GM18511 (cell line): ENCODE measurements around the gene SLC6A16.
"Not testable (repeated sequence)": the region's sequence is repeated elsewhere in the genome, so short reads cannot be mapped to it uniquely, and the experiment has no call there.

Experiments used
- ATAC-seq: cut with Tn5 transposase; IDR thresholded peaks from one replicate; pipeline ENCODE4 v1.9.1; 2021; ENCODE audit warnings: mild to moderate bottlenecking, moderate library complexity; ENCODE audit not compliant: unreplicated experiment

SLC6A16 gene

DNA sequence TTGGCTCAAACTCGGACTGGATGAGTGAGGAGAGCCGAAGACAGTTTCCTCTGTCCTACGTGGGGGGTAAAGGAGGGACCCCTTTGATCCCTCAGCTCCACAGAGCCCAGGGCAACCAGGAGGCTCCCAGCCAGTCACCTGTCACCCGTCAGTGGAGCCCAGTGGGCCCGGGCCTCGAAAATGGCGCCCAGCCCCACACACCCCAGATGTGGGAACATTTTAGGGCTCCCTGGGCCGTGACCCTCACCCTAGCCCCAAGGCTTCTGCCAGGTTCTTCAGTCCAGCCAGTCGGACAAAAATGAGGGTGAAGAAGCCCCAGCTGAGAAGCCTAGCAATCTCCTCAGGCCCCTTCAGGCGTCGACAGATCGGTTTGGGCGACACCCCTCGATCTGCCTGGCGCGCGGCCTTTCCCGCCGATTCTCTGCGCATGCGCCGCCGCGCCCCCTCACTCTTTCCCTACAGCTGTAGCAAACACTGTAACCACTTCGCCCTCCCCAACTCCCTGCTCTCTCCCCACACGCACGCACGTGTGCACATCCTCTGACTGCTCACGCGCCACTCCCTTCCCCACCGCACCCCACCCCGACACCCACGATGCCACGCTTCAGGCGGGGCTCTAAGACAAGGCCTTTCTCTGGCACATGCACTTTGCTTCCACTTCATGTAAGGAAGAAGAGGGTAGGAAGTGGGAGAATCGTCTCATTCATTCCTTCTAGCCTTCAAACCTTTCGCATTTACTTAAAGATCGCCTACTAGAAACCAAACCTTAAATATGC, at the start of gene SLC6A16:
SLC6A16 (minus strand) TSS at position 391 of the 776 bp plus-strand sequence. CDS start 13,844 bp downstream, outside the sequence.
- no peak for ATAC-seq

DNA sequence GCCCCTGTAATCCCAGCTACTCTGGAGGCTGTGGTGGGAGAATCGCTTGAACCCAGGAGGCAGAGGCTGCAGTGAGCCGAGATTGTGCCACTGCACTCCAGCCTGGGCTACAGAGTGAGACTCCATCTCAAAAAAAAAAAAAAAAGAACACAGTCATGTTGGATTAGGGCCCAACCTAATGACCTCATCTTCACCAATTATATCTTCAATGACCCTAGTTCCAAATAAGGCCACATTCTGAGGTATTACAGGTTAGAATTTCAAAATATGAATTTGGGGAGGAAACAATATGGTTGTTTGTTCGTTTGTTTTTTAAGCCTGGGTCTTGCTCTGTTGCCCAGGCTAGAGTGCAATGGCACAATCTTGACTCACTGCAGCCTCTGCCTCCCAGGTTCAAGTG, 48.2 kb upstream of the SLC6A16 start:
- ATAC-seq: not testable (repeated sequence)

DNA sequence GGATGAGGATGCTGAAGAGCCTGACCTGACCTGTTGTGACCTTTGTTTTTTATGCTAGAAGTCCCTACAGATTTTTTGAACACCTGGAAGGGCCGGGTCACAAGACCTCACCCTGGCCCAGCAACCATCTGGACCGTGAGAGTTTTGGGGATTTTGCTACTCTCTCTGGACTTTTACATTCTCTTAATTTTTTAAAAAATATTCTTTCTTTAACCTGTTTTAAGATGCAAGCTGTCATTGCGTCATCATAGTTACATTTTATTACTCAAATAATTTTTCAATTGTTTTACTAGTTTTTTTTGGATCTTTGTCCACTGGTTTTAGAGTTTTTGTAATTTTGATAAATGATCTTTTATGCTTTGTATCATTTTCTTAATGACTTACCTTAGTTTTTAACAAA, 46.2 kb upstream of the SLC6A16 start:
- no peak for ATAC-seq

DNA sequence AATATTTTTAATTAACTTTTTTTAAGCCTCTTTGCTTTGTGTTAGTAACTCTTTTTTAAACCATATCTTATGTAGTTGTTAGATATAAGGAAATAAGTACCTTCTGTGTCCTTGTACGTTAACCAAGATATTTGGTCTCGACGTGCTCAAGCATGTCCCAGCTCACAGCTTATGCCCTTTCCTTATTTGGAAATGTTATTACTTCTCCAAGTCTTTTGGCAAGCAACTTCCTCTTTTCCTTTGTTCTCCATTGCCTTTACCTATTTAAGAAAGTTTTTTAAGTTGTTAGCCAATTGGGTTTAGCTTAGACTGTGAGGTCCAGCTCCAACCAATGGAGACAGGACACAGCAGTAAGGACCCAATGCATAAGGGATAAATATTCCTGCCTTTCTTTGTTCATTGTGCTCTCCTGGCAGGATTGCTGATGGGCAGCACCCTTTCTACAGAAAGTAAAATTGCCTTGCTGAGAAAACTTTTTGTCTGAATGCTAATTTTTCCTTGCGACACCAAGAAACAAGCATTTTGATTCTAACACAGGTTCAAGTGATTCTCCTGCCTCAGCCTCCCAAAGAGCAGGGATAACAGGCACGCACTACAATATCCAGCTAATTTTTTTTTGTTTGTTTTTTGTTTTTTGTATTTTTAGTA, 43.8 kb upstream of the SLC6A16 start:
- ATAC-seq: no peak

DNA sequence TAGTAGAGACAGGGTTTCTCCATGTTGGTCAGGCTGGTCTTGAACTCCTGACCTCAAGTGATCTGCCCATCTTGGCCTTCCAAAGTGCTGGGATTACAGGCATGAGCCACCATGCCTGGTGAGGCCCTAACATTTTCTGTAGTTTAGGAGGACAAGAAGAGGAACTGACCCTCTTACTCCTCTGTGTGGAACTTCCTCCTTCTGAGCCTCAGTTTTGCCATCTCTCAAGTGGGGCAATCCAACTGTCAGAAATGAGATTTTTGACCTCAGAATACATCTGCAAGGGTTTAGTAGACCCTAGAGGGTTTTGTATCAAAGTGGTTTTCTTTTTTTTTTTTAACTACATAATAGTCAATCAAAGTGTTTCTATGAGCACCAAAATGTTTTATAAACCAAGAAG, 41.1 kb upstream of the SLC6A16 start:
- no peak for ATAC-seq

DNA sequence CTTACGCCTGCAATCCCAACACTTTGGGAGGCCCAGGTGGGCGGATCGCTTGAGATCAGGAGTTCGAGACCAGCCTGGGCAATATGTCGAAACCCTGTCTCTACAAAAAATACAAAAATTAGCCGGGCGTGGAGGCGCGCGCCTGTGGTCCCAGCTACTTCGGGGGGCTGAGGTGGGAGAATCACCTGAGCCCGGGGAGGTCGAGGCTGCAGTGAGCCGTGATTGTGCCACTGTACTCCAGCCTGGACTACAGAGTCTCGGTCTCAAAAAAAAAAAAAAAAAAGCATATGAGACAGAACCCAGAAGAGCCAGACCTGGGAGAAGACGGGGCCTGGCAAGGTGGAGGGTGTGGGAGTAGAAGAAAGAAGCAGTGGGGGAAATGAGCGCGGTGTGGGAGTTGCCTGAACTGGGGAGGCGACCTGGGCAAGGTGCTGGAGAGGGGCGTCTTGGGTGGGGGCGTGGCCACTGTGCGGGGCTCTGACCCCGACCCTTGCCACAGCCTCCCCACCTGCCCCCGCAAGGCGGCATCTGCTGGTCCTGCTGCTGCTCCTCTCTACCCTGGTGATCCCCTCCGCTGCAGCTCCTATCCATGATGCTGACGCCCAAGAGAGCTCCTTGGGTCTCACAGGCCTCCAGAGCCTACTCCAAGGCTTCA, 39.2 kb upstream of the SLC6A16 start:
- no peak for ATAC-seq

DNA sequence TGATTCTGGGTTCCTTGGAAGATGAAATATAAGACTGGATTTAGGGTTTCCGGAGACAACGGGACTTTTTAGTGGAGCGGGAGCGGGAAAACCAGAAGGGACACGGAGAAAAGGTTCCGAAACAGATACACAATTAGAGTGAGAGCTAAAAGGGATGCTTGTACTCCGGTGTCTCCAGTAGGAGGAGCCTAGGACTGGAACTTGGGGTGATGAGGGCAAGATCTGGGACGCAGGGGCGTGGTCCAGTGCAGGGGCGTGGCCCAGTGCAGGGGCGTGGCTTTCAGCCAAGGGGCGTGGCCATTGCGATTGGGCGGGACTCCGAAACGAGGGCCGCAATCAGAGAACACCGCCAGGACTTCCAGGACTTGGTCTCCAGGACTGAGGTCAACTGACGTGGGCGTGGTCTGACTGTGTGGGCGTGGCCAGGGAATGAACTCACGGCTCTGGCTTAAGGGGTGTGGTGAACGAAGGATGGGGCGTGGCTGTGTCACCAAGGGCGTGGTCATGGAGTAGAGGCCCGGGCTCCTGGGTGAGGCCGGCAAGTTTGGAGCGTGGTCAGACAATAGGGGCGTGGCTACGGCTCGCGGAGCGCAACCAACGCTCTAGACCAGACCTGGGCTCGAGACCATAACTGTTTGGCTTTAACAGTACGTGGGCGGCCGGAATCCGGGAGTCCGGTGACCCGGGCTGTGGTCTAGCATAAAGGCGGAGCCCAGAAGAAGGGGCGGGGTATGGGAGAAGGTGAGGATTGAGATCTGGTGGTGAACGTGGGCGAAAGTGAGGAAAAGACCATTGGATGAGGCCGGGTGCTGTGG, 38.5 kb upstream of the SLC6A16 start, which contains the start of gene DKKL1:
DKKL1 (plus strand) TSS at position 610 of the 815 bp plus-strand sequence; CDS start at position 732, 122 bp downstream.
- no peak for ATAC-seq

DNA sequence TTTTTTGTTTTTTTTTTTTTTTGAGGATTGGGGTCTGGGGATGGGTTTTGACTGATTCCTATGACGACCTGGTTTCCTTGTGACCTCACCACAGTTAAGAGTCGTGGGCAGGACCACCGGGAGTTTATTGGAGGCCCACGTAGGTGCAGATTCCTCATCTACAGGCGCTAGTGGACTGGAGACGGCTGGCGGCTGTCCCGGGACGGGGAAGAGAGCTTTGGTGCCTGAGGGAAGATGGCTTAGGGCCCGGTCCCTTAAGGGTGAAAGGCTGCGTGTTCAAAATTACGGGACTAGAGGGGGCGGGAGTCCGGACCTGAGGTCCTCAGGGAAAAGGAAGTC, 37.9 kb upstream of the SLC6A16 start:
- ATAC-seq: no peak

DNA sequence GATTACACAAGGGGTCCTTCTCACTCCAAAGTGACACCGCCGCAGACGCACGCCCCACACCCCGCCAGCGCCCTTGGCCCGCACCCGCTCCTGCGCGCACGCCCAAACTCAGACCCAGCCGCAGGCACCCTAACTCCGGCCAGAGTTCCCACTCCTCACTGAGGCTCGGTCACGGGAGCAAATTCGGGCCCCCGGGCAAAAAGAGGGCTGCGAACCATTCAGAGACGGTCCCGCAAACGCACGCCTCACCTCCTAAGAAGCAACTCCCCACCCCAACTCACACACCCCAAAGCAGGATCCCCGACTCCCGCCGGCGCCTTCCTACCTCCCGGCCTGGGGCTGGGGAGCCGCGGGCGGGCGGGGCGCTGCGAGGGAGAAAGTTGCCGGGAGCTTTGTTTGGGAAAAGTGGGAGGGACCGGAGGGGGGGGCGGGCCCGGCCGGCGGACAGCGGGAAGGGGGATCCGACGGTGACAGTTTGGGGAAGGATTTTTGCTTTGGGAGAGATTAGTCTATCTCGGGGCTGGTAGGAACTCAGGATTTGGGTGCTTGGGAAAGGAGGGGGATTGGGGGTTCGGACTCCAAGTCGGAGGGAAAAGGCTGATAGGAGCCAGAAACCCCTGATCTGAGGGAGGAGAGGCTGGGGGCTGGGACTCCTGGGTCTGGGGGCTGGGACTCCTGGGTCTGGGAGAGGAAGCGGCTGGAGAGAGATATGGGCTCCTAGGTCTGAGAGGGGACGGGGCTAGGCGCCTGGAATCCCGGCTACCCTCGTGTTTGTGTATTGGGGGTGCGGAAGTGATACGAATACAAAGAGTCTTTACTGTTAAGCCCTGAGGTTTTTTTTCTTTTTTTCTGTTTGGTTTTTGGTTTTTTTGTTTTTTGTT, 37.3 kb upstream of the SLC6A16 start, which contains the start of gene TEAD2:
TEAD2 (minus strand) TSS at position 369 of the 881 bp plus-strand sequence. CDS start 2,341 bp downstream, outside the sequence.
- no peak for ATAC-seq

DNA sequence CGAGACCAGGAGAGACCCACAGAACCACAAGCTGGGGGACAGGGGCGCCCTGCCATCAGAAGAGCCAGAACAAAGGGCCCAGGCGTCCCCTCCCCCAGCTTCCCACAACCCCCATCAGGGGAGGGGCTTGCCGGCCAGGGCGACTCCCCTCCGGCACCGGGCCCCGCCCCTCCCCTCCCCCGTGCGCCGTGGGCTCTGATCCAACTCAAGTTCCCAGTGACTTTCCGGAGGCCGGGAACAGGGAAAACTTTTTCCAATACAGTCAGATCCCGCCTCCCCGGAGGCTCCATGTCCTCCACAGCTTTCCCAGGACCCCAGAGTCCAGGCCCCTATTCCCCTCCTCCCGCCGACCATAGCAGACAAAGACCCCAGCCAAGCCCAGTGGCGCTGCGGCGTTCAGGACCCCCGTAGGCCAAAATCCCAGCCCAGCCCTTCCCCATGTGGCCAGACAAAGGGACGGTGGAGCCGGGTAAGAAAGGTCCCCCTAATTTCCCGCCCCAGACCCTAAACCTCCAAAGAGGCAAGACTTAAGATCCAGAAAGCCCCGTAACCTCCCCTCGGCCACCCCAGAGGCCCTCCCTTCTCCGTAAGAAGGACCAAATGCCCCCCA, 36.6 kb upstream of the SLC6A16 start:
- no peak for ATAC-seq

DNA sequence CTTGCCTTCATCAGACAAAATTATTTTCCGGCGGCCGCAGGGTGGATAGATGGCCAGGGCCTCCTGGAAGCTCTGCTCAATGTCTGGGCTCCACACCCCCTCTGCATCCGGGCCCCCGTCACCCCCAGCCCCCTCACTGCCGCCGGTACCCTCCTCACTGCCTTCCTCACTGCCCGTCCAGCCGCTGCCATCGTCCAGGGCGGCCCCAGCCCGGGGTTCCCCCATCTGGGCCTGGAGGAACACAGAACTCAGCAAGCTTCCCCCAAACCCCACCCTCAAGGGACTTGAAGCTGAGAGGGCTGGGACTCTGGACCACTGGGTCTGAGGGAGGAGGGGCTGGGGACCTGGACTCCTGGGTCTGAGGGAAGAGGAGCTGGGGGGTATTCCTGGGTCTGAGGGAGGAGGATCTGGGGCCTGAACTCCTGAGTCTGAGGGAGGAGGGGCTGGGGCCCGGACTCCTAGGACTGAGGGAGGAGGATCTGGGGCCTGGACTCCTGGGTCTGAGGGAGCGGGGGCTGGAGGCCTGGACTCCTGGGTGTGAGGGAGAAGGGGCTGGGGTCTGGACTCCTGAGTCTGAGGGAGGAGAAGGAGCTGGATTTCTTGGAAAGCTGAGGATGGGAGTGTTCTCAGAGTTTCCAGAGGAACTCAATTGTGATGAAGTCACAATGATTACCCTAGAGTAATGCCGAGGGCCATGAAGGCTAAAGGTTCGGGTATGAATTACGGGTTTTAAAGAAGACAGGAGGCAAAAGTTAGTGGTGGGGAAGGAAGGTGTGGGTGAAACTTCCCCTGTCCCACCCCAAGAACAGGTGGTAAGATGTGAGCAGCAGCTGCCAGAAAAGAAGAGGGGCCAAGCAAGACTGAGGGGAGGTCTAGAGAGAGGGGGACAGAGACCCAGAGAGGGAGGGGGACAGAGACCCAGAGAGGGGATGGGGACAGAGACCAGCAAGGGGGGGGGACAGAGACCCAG, 35.1 kb upstream of the SLC6A16 start:
- ATAC-seq: no peak

DNA sequence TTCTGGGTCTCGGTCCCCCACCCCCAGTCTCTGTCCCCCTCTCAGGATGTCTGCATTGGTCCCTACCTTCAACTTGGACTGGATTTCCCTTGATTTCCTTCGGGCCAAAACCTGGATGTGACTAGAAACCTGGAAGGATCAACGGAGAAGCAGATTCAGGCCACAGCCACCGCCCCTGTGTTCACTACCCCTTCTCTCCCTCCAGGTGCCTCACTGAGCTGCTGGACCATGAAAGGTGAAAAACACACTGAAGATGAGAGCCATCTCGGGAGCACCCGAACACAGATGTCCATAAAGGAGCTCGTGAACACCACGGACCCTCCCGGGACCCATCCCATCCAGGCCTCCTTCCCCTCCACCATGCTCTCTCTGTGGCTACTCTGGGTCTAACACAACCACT, 32.2 kb upstream of the SLC6A16 start:
- ATAC-seq: no peak

DNA sequence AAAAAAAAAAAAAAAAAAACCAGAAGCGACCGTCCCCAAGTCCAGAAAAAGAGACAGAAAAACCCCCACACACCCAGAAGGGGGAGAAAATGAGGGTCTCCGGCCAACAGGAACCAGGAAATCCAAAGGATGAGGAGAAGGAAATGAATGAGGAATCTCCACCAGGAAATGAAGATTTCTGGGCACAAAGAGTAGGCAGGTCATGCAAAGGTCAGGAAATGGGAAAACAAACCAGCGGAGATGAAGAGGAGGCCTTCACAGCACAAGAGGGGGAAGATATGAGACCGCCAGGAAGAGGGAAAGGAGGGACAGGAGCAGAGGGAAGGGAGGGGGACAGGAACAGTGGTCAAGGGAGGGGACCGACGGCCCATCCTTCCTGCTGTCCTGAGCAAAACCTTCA, 31.4 kb upstream of the SLC6A16 start:
- no peak for ATAC-seq

DNA sequence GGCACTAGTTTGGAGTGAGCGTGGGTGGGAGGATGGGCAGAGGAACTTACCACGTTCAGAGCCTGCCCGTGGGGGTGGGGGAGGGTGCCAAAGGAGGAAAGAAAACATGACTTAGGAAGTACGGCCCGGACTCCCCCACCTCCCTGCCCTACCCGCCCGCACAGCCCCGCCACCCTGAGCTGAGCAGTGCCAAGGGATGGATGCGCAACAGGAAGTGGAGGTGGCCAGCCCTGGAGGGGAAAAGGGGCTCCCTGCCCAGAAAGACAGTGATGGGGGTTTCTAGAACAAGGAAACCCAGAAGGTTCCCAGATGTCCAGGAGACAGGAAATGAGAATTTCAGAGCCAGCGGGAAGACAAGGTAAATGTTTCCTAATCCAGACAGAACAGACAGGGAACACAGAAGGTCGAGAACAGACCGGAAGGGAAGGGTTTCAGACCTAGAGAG, 30.9 kb upstream of the SLC6A16 start:
- no peak for ATAC-seq

DNA sequence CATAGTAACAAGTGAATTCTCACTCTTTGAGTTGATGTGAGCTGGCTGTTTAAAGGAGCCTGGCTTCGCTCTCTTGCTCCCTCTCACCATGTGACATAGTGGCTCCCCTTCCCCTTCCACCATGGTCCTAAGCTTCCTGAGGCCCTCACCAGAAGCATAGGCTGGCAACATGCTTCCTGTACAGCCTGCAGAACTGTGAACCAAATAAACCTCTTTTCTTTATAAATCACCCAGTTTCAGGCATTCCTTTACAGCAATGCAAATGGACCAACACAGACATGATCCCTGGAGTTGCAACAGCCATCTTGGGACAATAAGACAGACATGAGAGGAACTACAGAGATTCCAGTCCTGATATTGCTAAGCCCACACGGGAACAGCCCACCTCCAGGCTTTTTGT, 24.6 kb upstream of the SLC6A16 start:
- no peak for ATAC-seq

DNA sequence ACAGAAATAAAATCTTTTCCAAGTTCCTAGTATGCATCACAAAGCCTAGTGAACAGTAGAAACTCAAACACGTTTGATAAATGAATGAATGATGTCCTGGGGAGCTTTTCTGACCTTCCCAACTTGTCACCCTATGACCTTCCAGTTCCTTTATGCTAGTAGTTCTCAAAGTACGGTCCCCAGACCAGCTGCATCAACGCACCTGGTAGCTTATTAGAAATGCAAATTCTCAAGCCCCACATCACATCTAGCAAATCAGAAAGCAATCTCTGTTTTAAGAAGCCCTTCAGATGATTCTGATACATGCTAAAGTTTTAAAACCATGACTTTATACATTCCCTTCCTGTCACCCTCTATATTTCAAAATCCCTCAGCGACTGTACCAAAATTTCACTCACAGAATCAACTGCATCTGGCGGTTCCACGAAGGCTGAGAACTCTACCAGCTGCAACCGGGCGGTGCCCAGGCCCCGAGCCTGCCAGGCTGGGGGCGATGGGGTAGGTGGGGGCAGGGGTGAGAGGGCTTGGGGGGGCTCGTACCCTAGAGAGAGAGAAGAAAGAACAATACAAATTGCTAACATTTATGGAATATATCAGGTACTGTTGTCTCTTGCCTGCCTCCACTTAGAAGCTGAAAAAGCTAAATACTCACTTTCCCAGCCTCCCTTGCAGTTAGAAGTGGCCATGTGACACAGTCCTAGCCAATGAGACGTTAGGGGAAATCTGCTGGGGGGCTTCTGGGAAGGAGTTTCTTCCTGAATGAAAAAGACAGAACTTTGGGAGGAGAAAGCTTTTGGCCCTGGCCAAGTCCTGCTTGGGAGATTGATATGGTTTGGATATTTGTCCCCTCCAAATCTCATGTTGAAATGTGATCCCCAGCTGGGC, 23.6 kb upstream of the SLC6A16 start:
- no peak for ATAC-seq

DNA sequence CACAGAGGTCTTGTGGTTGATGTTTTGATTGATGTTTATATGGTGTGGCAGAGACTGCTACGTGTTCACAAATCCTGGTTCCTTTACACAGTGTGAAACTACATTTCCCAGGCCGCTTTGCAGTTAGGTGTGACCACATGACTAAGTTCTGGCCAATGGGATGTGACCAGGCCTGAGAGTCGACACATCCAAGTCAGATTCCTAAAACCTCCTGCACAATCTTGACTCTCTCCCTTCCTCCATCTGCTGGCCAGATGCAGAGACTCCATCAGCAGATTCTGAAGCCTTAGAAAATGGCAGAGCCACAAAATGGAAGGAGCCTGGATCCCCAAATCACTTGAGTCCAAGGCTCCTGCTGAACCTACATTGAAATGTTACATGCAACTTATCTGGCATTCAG, 22.8 kb upstream of the SLC6A16 start:
- ATAC-seq: no peak
